PFSK-1 (cell line): ENCODE measurements around the gene RINL.

Experiments
- POLR2AphosphoS5 ChIP-seq: IDR thresholded peaks from 2 replicates; pipeline ENCODE4 v1.6.1; 2012; ENCODE audit warnings: low read depth, mild to moderate bottlenecking, control low read depth, low read length, moderate library complexity
- REST ChIP-seq, 2 experiments: IDR thresholded peaks; 2 replicates each; pipeline versions ENCODE4 v1.6.1 to v1.8.0; 2011 to 2012; ENCODE audit warnings: low read depth in 2 of 2, low read length in 2 of 2, control low read depth in 1 of 2, inconsistent platforms in 1 of 2, mild to moderate bottlenecking in 1 of 2, moderate library complexity in 1 of 2; ENCODE audit not compliant: insufficient read depth in 1 of 2
- TAF1 ChIP-seq: IDR thresholded peaks from 2 replicates; pipeline ENCODE4 v1.6.1; 2012; ENCODE audit warnings: low read length, control low read depth, borderline replicate concordance; ENCODE audit not compliant: insufficient read depth

GRCh38 chr19:38908911-38909310 is 30.8 kb upstream of the RINL start:
- TF ChIP-seq TAF1 (no peak), POLR2AphosphoS5 (no peak), REST (IDR thresholded peaks at IDR 0.05; ENCODE audit: insufficient read depth in 1 of 2, low read depth in 2 of 2, low read length in 2 of 2) (no peak)
